ENCODE data around the gene HPS4. TPM values are rescaled to one million over a fixed set of nuclear protein-coding genes. Genes with fewer than 3 reads are reported as not detected.

The HPS4 gene
- total and polyA plus RNA-seq, 2 experiments from 2014 or later, result 16.2 to 27.1 TPM

DNA sequence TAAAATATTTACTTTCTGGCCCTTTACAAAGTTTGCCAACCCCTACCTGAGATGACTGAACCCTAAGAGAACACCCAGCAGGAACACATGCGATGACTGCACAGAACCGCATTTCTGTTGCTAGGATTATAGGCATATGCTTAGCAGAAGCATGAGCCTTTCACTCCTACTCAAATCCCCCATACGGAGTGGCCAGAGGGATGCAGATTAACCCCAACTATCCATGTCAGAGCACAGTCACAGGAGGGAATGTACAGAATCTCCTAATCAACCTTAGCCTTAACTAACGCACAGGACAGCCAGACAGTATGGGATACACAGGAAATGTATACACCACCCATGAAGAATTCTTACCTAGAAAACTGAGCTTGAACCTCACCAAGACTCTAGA, 6.2 kb downstream of the HPS4 start:
- H3K9ac ChIP-seq, result no peak overlapping the region
- no peaks in the 10 kb centered on the region for H3K9me3 ChIP-seq (ENCODE audit: low read depth)
- no peaks in the 10 kb centered on the region for H4K20me1 ChIP-seq (ENCODE audit: insufficient read depth)
- H2AFZ ChIP-seq, result no peak overlapping the region
- TF ChIP-seq EZH2phosphoT487 (IDR thresholded peaks at IDR 0.05; ENCODE audit: insufficient read depth, low read depth), result no peak
- no peak for TF ChIP-seq EZH2 (IDR thresholded peaks at IDR 0.05; ENCODE audit: insufficient read depth, poor library complexity, severe bottlenecking)
- H3F3A ChIP-seq (ENCODE audit: insufficient read depth), result peaks cover 1% of the 10 kb centered on the region; the same call in 1 of the 2 replicates
- peaks cover 40% of the 10 kb centered on the region for H3K79me2 ChIP-seq (ENCODE audit: insufficient read depth)
- no peak for DNase-seq
- H3K4me1 ChIP-seq (ENCODE audit: insufficient read depth), result peaks cover under 1% of the 10 kb centered on the region
- no peaks in the 10 kb centered on the region for H3K9me2 ChIP-seq (ENCODE audit: insufficient read depth)
- no peaks in the 10 kb centered on the region for H3K27me3 ChIP-seq (replicated peaks; ENCODE audit: insufficient read depth)
- H3K4me2 ChIP-seq (ENCODE audit: unreplicated experiment), result no peak overlapping the region
- 32 to 35% methylated on average over 4 of the region's 4 CpGs for WGBS, 2 experiments (ENCODE audit: low coverage in 1 of 2, low lambda C conversion rate in 2 of 2, missing lambda C conversion rate in 2 of 2)
- H3K36me3 ChIP-seq (ENCODE audit: low read depth), result 0 out of 2 replicates have a peak, but pooled peaks cover 5% of the 10 kb centered on the region
- in situ Hi-C loops (cut with MboI), result no loop called here
- H3K4me3 ChIP-seq, result no peak overlapping the region
- no peak overlapping the region for H3K27ac ChIP-seq

GRCh38 chr22:26476705-26477340, 6.8 kb downstream of the HPS4 start:
- Histone ChIP-seq H3K9me2 (ENCODE audit: insufficient read depth) (no peaks in the 10 kb centered on the region), H3K27ac (no peak overlapping the region), H3K27me3 (replicated peaks; ENCODE audit: insufficient read depth) (no peaks in the 10 kb centered on the region), H3K79me2 (ENCODE audit: insufficient read depth) (peaks cover 35% of the 10 kb centered on the region), H4K20me1 (ENCODE audit: insufficient read depth) (no peaks in the 10 kb centered on the region), H3F3A (ENCODE audit: insufficient read depth) (peaks cover 6% of the 10 kb centered on the region), H2AFZ (no peak overlapping the region), H3K36me3 (ENCODE audit: low read depth) (0 out of 2 replicates have a peak, but pooled peaks cover 5% of the 10 kb centered on the region), H3K9me3 (ENCODE audit: low read depth) (no peaks in the 10 kb centered on the region), H3K4me3 (no peak overlapping the region), H3K9ac (no peak overlapping the region), H3K4me2 (ENCODE audit: unreplicated experiment) (no peak overlapping the region), H3K4me1 (ENCODE audit: insufficient read depth) (peaks cover under 1% of the 10 kb centered on the region; the same call in 1 of the 2 replicates)
- DNase-seq, result no peak
- in situ Hi-C loops (cut with MboI), result no loop called here
- WGBS, 2 experiments (ENCODE audit: low coverage in 1 of 2, low lambda C conversion rate in 2 of 2, missing lambda C conversion rate in 2 of 2), result 87 to 88% methylated on average over 4 of the region's 4 CpGs
- TF ChIP-seq EZH2 (IDR thresholded peaks at IDR 0.05; ENCODE audit: insufficient read depth, poor library complexity, severe bottlenecking) (no peak), EZH2phosphoT487 (IDR thresholded peaks at IDR 0.05; ENCODE audit: insufficient read depth, low read depth) (no peak)

DNA sequence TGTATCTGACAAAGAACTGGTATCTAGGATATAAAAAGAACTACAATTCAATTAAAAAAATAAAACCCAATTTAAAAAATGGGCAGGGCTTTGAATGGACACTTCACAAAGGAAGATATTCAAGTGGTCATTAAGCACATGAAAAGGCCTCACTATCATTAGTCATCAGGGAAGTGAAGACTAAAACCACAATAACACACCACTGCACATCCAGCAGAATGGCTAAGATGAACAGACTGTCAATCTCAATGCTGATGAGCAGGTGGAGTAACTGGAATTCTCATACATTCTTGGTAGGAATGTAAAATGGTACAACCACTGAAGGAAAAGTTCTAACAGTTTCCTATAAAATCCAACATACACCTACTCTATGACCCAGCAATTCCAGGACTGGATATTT, 8.9 kb downstream of the HPS4 start:
- in situ Hi-C loops (cut with MboI), result no loop called here
- H3K4me3 ChIP-seq, result no peak overlapping the region
- no peaks in the 10 kb centered on the region for H4K20me1 ChIP-seq (ENCODE audit: insufficient read depth)
- TF ChIP-seq EZH2phosphoT487 (IDR thresholded peaks at IDR 0.05; ENCODE audit: insufficient read depth, low read depth), result no peak
- peaks cover 23% of the 10 kb centered on the region for H3F3A ChIP-seq (ENCODE audit: insufficient read depth)
- H3K9me2 ChIP-seq (ENCODE audit: insufficient read depth), result no peaks in the 10 kb centered on the region
- peaks cover 16% of the 10 kb centered on the region for H3K4me1 ChIP-seq (ENCODE audit: insufficient read depth)
- no peak overlapping the region for H3K4me2 ChIP-seq (ENCODE audit: unreplicated experiment)
- peaks cover 18% of the 10 kb centered on the region for H3K79me2 ChIP-seq (ENCODE audit: insufficient read depth)
- peak; percentile 21 for DNase-seq
- H2AFZ ChIP-seq, result no peak overlapping the region
- 0 out of 2 replicates have a peak, but pooled peaks cover 5% of the 10 kb centered on the region for H3K36me3 ChIP-seq (ENCODE audit: low read depth)
- H3K27ac ChIP-seq, result no peak overlapping the region
- no peaks in the 10 kb centered on the region for H3K9me3 ChIP-seq (ENCODE audit: low read depth)
- no peaks in the 10 kb centered on the region for H3K27me3 ChIP-seq (replicated peaks; ENCODE audit: insufficient read depth)
- H3K9ac ChIP-seq, result no peak overlapping the region

DNA sequence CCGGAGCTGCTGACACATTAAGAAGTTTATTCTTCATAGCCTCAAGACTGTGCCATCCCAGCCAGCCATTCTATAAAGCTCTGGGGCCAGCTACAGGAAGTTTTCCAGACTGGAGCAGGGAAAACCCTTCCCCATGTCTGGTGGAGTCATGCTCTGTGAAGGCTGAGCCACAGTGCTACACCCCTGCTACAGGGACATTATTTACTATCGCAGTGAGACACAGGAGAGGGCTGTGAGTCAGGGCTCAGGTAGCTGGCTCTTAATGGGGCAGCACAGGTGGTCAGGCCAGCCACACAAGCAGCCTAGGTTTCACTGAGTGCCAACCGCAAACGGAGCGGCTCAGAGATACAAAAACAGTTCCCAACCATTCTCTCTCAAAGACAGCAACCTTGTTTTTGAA, 12.1 kb downstream of the HPS4 start:
- peaks cover 16% of the 10 kb centered on the region for H3K4me1 ChIP-seq (ENCODE audit: insufficient read depth)
- no peaks in the 10 kb centered on the region for H3K9me3 ChIP-seq (ENCODE audit: low read depth)
- DNase-seq, result peak; percentile 82
- WGBS, 2 experiments (ENCODE audit: low coverage in 1 of 2, low lambda C conversion rate in 2 of 2, missing lambda C conversion rate in 2 of 2), result 48 to 55% methylated on average over 5 of the region's 5 CpGs
- H2AFZ ChIP-seq, result no peak overlapping the region
- H3K36me3 ChIP-seq (ENCODE audit: low read depth), result peaks cover 19% of the 10 kb centered on the region
- H3K4me2 ChIP-seq (ENCODE audit: unreplicated experiment), result peak overlapping the region; percentile 70
- in situ Hi-C loops (cut with MboI), result no loop called here
- TF ChIP-seq EZH2phosphoT487 (IDR thresholded peaks at IDR 0.05; ENCODE audit: insufficient read depth, low read depth), result no peak
- no peak for TF ChIP-seq EZH2 (IDR thresholded peaks at IDR 0.05; ENCODE audit: insufficient read depth, poor library complexity, severe bottlenecking)
- H3K27ac ChIP-seq, result peak overlapping the region; percentile 66
- H3K9ac ChIP-seq, result 0 out of 2 replicates have a peak overlapping the region, but pooled peaks have one; percentile 6
- no peaks in the 10 kb centered on the region for H4K20me1 ChIP-seq (ENCODE audit: insufficient read depth)
- H3K9me2 ChIP-seq (ENCODE audit: insufficient read depth), result no peaks in the 10 kb centered on the region
- H3F3A ChIP-seq (ENCODE audit: insufficient read depth), result peaks cover 23% of the 10 kb centered on the region
- no peaks in the 10 kb centered on the region for H3K27me3 ChIP-seq (replicated peaks; ENCODE audit: insufficient read depth)
- H3K79me2 ChIP-seq (ENCODE audit: insufficient read depth), result 0 out of 2 replicates have a peak, but pooled peaks cover 7% of the 10 kb centered on the region
- H3K4me3 ChIP-seq, result no peak overlapping the region
